Left ventricle myocardium inferior (tissue), 1 donor: ENCODE data around the gene PBRM1. TPM values are rescaled to one million over a fixed set of nuclear protein-coding genes. Genes with fewer than 3 reads are reported as not detected.

Experiments used
- DNase-seq: peaks from one replicate; pipeline ENCODE4 v3.0.0-alpha.2; 2020
- H3K27ac ChIP-seq: fragments of 200-600 bp; replicated peaks from 2 replicates; pipeline ENCODE4 v1.8.0; 2021
- H3K27me3 ChIP-seq: fragments of 200-600 bp; 2 replicates; pipeline ENCODE4 v1.8.0; 2021; ENCODE audit warnings: low read depth
- H3K36me3 ChIP-seq: fragments of 200-600 bp; 2 replicates; pipeline ENCODE4 v1.8.0; 2021
- H3K4me1 ChIP-seq: fragments of 200-600 bp; 2 replicates; pipeline ENCODE4 v1.8.0; 2021
- H3K4me3 ChIP-seq: fragments of 200-600 bp; 2 replicates; pipeline ENCODE4 v1.8.0; 2021; ENCODE audit warnings: mild to moderate bottlenecking, moderate library complexity
- H3K9me3 ChIP-seq: fragments of 200-600 bp; replicated peaks from 2 replicates; pipeline ENCODE4 v1.8.0; 2021
- intact Hi-C: fragments of 100-400 bp; cut with micrococcal nuclease; formaldehyde crosslinking; loops from one replicate; pipeline ENCODE4 v1.11.0; 2022
- total RNA-seq: library from RNA; stranded (reverse); fragmentation: NEBNext Ultra II Directional; extraction: Animal tissue kit (Norgen Biotek cat#: 25700); gene quantifications from one replicate; pipeline ENCODE4 v1.2.1, GENCODE V29; 2021
- TF ChIP-seq, protein P1 (sequence below): fragments of 200-600 bp; IDR thresholded peaks from 2 replicates; pipeline ENCODE4 v1.8.0; 2021; ENCODE audit warnings: antibody characterized with exemption, mild to moderate bottlenecking, borderline replicate concordance
- donor health status: DM: no; HTN: yes; CAD: no; lungs with severe emphysema.

Gene PBRM1
- total RNA-seq, 1 donor from 2014 or later = 52.3 TPM

DNA sequence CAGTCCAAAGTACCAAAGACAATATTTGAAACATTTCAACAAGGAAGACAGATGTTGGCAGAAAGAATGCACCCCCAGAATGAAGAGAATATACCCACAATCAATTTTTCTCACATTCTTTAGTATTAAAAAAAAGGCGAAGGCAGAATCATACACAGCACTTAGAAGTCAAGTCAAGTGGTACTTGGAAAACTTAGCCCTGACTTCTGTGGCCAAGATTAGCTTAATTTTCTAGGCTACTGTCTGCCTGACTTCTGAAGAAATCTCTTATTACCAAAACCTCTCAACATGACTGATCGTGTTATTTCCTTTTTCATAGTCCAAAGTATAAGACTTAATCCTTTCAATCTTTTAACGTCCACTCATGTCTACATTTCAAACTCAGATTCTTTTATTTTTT, 60.7 kb downstream of the PBRM1 start:
- intact Hi-C loops = no loop called here
- H3K36me3 ChIP-seq = peaks cover 63% of the 10 kb centered on the region
- TF ChIP-seq, protein P1, sequence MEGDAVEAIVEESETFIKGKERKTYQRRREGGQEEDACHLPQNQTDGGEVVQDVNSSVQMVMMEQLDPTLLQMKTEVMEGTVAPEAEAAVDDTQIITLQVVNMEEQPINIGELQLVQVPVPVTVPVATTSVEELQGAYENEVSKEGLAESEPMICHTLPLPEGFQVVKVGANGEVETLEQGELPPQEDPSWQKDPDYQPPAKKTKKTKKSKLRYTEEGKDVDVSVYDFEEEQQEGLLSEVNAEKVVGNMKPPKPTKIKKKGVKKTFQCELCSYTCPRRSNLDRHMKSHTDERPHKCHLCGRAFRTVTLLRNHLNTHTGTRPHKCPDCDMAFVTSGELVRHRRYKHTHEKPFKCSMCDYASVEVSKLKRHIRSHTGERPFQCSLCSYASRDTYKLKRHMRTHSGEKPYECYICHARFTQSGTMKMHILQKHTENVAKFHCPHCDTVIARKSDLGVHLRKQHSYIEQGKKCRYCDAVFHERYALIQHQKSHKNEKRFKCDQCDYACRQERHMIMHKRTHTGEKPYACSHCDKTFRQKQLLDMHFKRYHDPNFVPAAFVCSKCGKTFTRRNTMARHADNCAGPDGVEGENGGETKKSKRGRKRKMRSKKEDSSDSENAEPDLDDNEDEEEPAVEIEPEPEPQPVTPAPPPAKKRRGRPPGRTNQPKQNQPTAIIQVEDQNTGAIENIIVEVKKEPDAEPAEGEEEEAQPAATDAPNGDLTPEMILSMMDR = no peak

GRCh38 chr3:52623234-52623792, 62.4 kb downstream of the PBRM1 start:
- H3K36me3 ChIP-seq = peaks cover 65% of the 10 kb centered on the region
- no peak overlapping the region for H3K27ac ChIP-seq
- DNase-seq = no peak
- intact Hi-C loops = no loop called here
- no peak overlapping the region for H3K4me3 ChIP-seq
- H3K4me1 ChIP-seq = no peaks in the 10 kb centered on the region
- H3K9me3 ChIP-seq = no peaks in the 10 kb centered on the region
- H3K27me3 ChIP-seq = no peaks in the 10 kb centered on the region
- TF ChIP-seq, protein P1 = no peak

More for the DNA sequence above, 60.7 kb downstream of the PBRM1 start:
- no peaks in the 10 kb centered on the region for H3K9me3 ChIP-seq
- no peak for DNase-seq
- H3K4me1 ChIP-seq = no peaks in the 10 kb centered on the region
- no peaks in the 10 kb centered on the region for H3K27me3 ChIP-seq
- no peak overlapping the region for H3K4me3 ChIP-seq
- H3K27ac ChIP-seq = no peak overlapping the region

- intact Hi-C loops = no loop called here
- Histone ChIP-seq H3K9me3 (no peaks in the 10 kb centered on the region), H3K4me1 (no peaks in the 10 kb centered on the region)
Observed at GRCh38 chr3:52620580-52620979, 65.1 kb downstream of the PBRM1 start.

DNA sequence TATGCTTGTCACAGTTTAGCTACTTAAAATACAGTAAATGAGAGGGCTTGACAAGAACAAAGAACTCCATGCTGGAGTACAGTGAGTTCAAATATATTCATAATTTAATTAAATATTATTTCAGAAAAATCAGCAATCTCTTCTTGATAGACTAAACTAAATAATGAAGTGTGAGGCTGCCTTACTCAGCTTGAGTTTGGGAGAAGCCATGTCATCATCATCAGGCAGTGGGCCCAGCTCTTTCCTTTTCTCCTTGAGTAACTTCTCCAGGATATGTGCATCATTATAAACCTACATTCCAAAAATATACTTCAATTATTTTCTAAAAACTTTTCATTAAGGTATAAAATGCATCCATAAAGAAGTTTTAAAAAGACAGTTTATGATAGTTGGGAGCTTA, 70.5 kb downstream of the PBRM1 start:
- Histone ChIP-seq H3K9me3 (no peaks in the 10 kb centered on the region), H3K36me3 (peaks cover 95% of the 10 kb centered on the region), H3K27me3 (no peaks in the 10 kb centered on the region), H3K4me3 (no peak overlapping the region), H3K27ac (no peak overlapping the region), H3K4me1 (no peaks in the 10 kb centered on the region)
- no peak for DNase-seq
- intact Hi-C loops = no loop called here
- TF ChIP-seq, protein P1 = no peak

More at GRCh38 chr3:52620580-52620979, 65.1 kb downstream of the PBRM1 start:
- no peak for DNase-seq
- Histone ChIP-seq H3K36me3 (peaks cover 65% of the 10 kb centered on the region), H3K27ac (no peak overlapping the region), H3K4me3 (no peak overlapping the region), H3K27me3 (no peaks in the 10 kb centered on the region)
- TF ChIP-seq, protein P1 = no peak

DNA sequence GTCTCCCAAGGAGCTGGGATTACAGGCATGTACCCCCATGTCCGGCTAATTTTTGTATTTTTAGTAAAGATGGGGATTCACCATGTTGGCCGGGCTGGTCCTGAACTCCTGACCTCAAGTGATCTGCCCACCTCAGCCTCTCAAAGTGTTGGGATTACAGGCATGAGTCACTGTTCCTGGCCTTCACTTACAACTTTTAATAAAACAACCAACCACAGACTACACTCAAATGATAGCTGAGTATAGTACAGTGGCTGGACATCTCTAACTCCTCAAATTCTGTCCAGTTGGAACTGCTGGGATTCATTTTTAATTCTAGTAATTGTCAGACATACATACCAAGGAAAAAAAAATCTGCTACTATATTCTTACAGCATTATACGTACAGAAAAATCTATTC, 71.0 kb downstream of the PBRM1 start:
- Histone ChIP-seq H3K27ac (no peak overlapping the region), H3K27me3 (no peaks in the 10 kb centered on the region), H3K4me3 (no peak overlapping the region), H3K4me1 (no peaks in the 10 kb centered on the region), H3K9me3 (no peaks in the 10 kb centered on the region), H3K36me3 (peaks cover 95% of the 10 kb centered on the region)
- intact Hi-C loops = no loop called here
- DNase-seq = no peak
- TF ChIP-seq, protein P1 = no peak
